Measurements from ENCODE around the gene GLG1.
"Not testable (repeated sequence)": the region's sequence is repeated elsewhere in the genome, so short reads cannot be mapped to it uniquely, and the experiment has no call there.

The GLG1 gene

GRCh38 chr16:74428493-74428892 is 178.4 kb downstream of the GLG1 start:
- not testable (repeated sequence) for H3K9me3 Mint-ChIP-seq; H3K27ac Mint-ChIP-seq; H3K27me3 Mint-ChIP-seq (ENCODE audit: low read depth); H3K36me3 Mint-ChIP-seq (ENCODE audit: low read depth); H3K4me3 Mint-ChIP-seq; H3K4me1 Mint-ChIP-seq (ENCODE audit: low read depth); DNase-seq (ENCODE audit: low spot score)

DNA sequence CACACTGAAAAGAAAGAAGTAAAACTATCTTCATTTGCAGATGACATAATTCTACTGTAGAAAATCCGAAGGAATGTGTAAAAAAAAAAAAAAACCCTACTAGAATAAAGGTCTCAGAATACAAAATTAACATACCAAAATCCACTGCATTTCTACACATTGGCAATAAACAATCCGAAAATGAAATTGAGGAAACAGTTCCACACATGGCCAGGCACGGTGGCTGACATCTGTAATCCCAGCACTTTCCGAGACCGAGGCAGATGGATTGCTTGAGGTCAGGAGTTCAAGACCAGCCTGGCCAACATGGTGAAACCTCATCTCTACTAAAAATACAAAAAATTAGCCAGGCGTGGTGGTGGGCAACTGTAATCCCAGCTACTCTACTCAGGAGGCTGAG is 181.2 kb downstream of the GLG1 start:
- not testable (repeated sequence) for H3K4me3 Mint-ChIP-seq; H3K9me3 Mint-ChIP-seq; H3K36me3 Mint-ChIP-seq (ENCODE audit: low read depth); DNase-seq (ENCODE audit: low spot score); H3K4me1 Mint-ChIP-seq (ENCODE audit: low read depth); H3K27me3 Mint-ChIP-seq (ENCODE audit: low read depth); H3K27ac Mint-ChIP-seq

- not testable (repeated sequence) for H3K27me3 Mint-ChIP-seq (ENCODE audit: low read depth); H3K4me1 Mint-ChIP-seq (ENCODE audit: low read depth); DNase-seq (ENCODE audit: low spot score); H3K4me3 Mint-ChIP-seq; H3K9me3 Mint-ChIP-seq; H3K27ac Mint-ChIP-seq; H3K36me3 Mint-ChIP-seq (ENCODE audit: low read depth)
These were observed 183.2 kb downstream of the GLG1 start for GRCh38 chr16:74423721-74424120.

DNA sequence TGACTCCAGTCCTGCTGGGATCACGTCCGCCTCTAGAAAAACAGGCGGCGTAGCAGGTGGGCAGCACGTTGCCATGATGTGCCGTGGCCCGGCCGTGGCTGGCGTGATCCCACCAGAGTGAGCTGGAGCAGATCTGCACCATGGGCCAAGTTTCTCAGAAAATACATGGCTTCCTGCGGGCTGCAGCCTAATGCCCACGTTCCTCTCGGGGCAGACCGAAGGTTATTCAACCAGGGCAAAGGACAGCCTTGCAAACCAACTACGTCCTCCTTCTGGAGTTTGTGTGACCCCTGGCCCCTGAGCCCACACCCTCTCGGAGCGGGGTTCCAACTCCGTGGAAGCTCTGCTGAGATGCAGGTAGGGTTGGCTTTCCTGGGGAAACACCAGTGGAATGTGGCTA is 184.8 kb downstream of the GLG1 start:
- not testable (repeated sequence) for H3K27ac Mint-ChIP-seq; H3K4me3 Mint-ChIP-seq; H3K27me3 Mint-ChIP-seq (ENCODE audit: low read depth); H3K4me1 Mint-ChIP-seq (ENCODE audit: low read depth); DNase-seq (ENCODE audit: low spot score); H3K9me3 Mint-ChIP-seq; H3K36me3 Mint-ChIP-seq (ENCODE audit: low read depth)

GRCh38 chr16:74421482-74421785 is 185.5 kb downstream of the GLG1 start:
- not testable (repeated sequence) for H3K4me3 Mint-ChIP-seq; H3K27ac Mint-ChIP-seq; H3K36me3 Mint-ChIP-seq (ENCODE audit: low read depth); H3K27me3 Mint-ChIP-seq (ENCODE audit: low read depth); H3K9me3 Mint-ChIP-seq; H3K4me1 Mint-ChIP-seq (ENCODE audit: low read depth); DNase-seq (ENCODE audit: low spot score)

DNA sequence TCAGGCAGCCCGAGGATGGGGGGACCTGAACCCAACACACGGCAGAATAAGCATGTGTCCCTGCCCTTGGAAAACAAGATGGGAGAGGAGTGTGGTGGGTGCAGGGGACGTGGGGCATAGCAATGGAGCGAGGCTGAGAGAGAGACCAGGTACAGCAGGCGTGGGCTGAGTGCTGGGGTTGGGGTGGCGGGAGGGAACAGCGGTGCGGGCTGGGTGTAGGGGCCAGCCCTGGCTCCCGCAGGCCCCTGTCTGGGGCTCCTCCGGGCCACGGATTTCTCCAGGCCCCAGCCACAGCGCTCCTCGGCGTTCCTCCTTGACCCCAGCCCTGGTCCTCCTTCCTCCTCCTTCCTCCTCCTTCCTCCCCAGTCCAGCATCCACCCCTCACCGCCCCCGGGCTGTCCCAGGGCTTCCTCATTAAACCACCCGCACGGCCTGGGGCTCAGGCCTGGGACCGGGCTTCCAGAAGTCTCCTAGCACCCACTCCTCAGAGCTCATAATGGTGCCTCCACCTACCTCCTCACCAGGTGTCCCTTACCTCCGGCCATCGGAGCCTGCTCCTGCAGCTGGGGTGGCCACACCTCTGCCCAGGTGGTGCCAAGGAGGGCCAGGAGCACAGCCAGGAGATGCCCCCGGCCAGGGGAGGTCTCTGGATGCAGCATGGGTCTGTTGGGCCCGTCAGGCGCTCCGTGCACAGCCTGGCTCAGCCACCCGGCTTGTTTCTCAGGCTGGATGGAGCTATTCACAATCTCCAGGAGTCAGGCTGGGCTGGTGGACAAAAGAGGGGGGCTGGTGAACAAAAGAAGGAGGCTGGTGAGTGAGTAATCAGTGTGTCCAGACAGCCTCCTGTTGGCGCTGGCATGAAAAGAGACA is 186.1 kb downstream of the GLG1 start, which contains the start of gene CLEC18B:
CLEC18B (minus strand) TSS at position 867 of the 870 bp plus-strand sequence; CDS start at position 659, 208 bp downstream.
- not testable (repeated sequence) for H3K27ac Mint-ChIP-seq; DNase-seq (ENCODE audit: low spot score); H3K4me3 Mint-ChIP-seq; H3K27me3 Mint-ChIP-seq (ENCODE audit: low read depth); H3K9me3 Mint-ChIP-seq; H3K4me1 Mint-ChIP-seq (ENCODE audit: low read depth); H3K36me3 Mint-ChIP-seq (ENCODE audit: low read depth)

DNA sequence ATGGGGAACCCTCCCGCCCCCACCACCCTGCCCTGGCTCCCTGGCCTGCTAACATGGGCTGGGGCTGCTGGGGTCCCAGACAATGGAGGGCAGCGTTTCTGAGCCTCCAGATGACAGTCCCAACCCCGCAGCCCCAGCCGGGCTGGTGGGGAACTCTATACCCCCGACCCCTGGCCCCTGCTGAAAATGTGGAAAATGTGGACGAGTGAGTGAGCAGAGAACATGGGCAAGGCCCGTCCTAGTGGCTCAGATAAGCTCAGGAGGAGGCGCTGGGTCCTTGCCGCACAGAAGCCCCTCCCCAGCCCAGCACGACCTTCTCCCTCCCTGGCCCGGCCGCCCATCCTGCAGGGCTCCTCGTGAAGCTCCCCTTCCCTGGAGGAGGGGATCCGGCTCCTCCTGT is 187.1 kb downstream of the GLG1 start:
- H3K4me1 Mint-ChIP-seq (ENCODE audit: low read depth); H3K9me3 Mint-ChIP-seq; H3K36me3 Mint-ChIP-seq (ENCODE audit: low read depth); DNase-seq (ENCODE audit: low spot score); H3K27me3 Mint-ChIP-seq (ENCODE audit: low read depth); H3K4me3 Mint-ChIP-seq; H3K27ac Mint-ChIP-seq: not testable (repeated sequence)

DNA sequence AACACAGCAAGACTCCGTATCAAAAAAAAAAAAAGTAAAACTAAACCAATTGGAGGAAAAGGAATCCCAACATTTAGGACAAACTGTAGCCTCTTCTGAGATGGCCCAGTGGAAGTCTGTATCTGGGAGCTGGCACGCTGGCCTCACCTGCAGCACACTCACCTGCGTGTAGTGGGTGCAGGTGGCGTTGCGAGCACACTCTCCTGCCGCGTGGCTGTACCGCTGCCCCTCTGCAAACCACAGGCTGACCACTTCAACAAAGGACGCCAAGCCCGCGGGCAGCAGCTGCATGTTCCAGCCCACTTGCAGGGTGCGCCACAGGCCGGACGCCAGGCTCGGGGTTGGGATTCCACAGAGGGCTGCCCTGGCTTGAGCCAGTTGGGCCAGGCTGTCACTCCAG is 189.0 kb downstream of the GLG1 start:
- not testable (repeated sequence) for H3K4me1 Mint-ChIP-seq (ENCODE audit: low read depth); H3K4me3 Mint-ChIP-seq; H3K36me3 Mint-ChIP-seq (ENCODE audit: low read depth); H3K27ac Mint-ChIP-seq; H3K27me3 Mint-ChIP-seq (ENCODE audit: low read depth); H3K9me3 Mint-ChIP-seq; DNase-seq (ENCODE audit: low spot score)

DNA sequence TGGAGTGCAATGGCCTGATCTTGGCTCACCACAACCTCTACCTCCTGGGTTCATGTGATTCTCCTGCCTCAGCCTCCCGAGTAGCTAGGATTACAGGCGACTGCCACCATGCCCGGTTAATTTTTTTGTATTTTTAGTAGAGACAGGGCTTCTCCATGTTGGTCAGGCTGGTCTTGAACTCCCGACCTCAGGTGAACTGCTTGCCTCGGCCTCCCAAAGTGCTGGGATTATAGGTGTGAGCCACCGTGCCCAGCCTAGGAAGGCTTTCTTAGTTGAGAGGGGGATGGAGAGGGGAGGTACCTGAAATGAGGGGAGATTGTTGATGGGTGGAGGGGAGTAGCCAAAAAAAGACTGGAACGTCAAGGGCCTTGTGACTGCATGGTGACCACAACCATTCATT is 193.0 kb downstream of the GLG1 start:
- not testable (repeated sequence) for H3K27ac Mint-ChIP-seq; H3K36me3 Mint-ChIP-seq (ENCODE audit: low read depth); DNase-seq (ENCODE audit: low spot score); H3K27me3 Mint-ChIP-seq (ENCODE audit: low read depth); H3K4me3 Mint-ChIP-seq; H3K9me3 Mint-ChIP-seq; H3K4me1 Mint-ChIP-seq (ENCODE audit: low read depth)

- not testable (repeated sequence) for H3K27ac Mint-ChIP-seq; H3K36me3 Mint-ChIP-seq (ENCODE audit: low read depth); H3K4me3 Mint-ChIP-seq; H3K4me1 Mint-ChIP-seq (ENCODE audit: low read depth); H3K9me3 Mint-ChIP-seq; DNase-seq (ENCODE audit: low spot score); H3K27me3 Mint-ChIP-seq (ENCODE audit: low read depth)
These were observed 193.4 kb downstream of the GLG1 start for GRCh38 chr16:74413485-74413884.

- DNase-seq (ENCODE audit: low spot score); H3K4me3 Mint-ChIP-seq; H3K36me3 Mint-ChIP-seq (ENCODE audit: low read depth); H3K27ac Mint-ChIP-seq; H3K9me3 Mint-ChIP-seq; H3K4me1 Mint-ChIP-seq (ENCODE audit: low read depth); H3K27me3 Mint-ChIP-seq (ENCODE audit: low read depth): not testable (repeated sequence)
These were observed 194.0 kb downstream of the GLG1 start for GRCh38 chr16:74412775-74413390.

DNA sequence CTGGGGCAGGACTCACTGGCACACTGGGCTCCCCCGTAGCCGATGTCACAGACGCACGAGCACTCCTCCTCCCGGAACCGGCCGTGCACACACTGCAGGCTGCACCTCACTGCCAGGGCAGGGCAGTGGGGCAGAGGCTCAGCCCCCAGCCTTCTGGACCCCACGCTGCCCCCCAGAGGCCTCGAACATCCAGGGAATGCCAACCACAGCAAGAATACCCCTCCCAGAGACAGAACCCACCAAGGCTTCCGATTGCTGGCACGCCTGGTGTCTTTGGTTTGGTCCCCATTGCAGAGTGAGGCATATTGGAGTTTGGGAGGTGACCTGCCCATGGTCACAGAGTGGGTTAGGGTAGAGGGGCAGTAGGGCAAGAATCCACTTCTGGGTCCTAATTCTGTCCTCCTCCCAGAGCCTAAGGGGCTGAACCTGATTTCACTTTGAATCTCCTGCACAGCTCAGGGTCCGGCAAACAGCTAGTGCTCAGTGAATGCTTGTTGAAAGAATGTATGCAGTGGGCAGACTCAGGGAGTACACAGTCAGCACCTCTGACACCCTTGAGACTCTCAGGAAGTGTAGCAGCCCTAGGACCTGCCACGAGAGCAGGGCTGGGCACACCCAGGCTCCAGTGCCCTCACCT is 194.7 kb downstream of the GLG1 start:
- H3K4me1 Mint-ChIP-seq (ENCODE audit: low read depth); H3K9me3 Mint-ChIP-seq; H3K27ac Mint-ChIP-seq; H3K36me3 Mint-ChIP-seq (ENCODE audit: low read depth); DNase-seq (ENCODE audit: low spot score); H3K27me3 Mint-ChIP-seq (ENCODE audit: low read depth); H3K4me3 Mint-ChIP-seq: not testable (repeated sequence)

GRCh38 chr16:74410981-74411380 is 195.9 kb downstream of the GLG1 start:
- not testable (repeated sequence) for H3K27me3 Mint-ChIP-seq (ENCODE audit: low read depth); H3K9me3 Mint-ChIP-seq; H3K4me1 Mint-ChIP-seq (ENCODE audit: low read depth)

GRCh38 chr16:74410057-74410957 is 196.6 kb downstream of the GLG1 start:
- DNase-seq (ENCODE audit: low spot score); H3K27ac Mint-ChIP-seq; H3K9me3 Mint-ChIP-seq; H3K4me3 Mint-ChIP-seq; H3K27me3 Mint-ChIP-seq (ENCODE audit: low read depth); H3K4me1 Mint-ChIP-seq (ENCODE audit: low read depth); H3K36me3 Mint-ChIP-seq (ENCODE audit: low read depth): not testable (repeated sequence)

More at GRCh38 chr16:74410981-74411380, 195.9 kb downstream of the GLG1 start:
- not testable (repeated sequence) for H3K36me3 Mint-ChIP-seq (ENCODE audit: low read depth); H3K4me3 Mint-ChIP-seq; H3K27ac Mint-ChIP-seq; DNase-seq (ENCODE audit: low spot score)
